Tibial artery (tissue), 4 donors: ENCODE data around the gene ZNF831.

Experiments used
- DNase-seq, 2 donors: peaks; one replicate each; pipeline ENCODE4 v3.0.0-alpha.2; 2019
- H3K27ac ChIP-seq, 2 donors: fragments of 200-600 bp; sonication (generic) in 1 of 2; 1 replicate in 1 of 2; 2 replicates in 1 of 2; pipeline ENCODE4 v1.5.1; 2018 to 2019; ENCODE audit warnings: mild to moderate bottlenecking in 1 of 2
- H3K27me3 ChIP-seq, 2 donors: fragments of 200-600 bp; sonication (generic) in 1 of 2; one replicate each; pipeline versions ENCODE4 v1.5.1 to v1.6.0; 2016 to 2019
- H3K36me3 ChIP-seq, 3 donors: fragments of 200-600 bp; sonication (generic) in 2 of 3; one replicate each; pipeline ENCODE4 v1.5.1; 2016 to 2019; ENCODE audit warnings: mild to moderate bottlenecking in 2 of 3
- H3K4me1 ChIP-seq, 4 donors: fragments of 200-600 bp; sonication (generic) in 2 of 4; 1 replicate in 3 of 4; 2 replicates in 1 of 4; pipeline ENCODE4 v1.5.1; 2016 to 2019
- H3K4me3 ChIP-seq, 2 donors: fragments of 200-600 bp; sonication (generic) in 1 of 2; 1 replicate in 1 of 2; 2 replicates in 1 of 2; pipeline ENCODE4 v1.5.1; 2018 to 2019; ENCODE audit warnings: mild to moderate bottlenecking in 2 of 2
- H3K9me3 ChIP-seq, 3 donors: fragments of 200-600 bp; sonication (generic) in 1 of 3; one replicate each; pipeline ENCODE4 v1.5.1; 2016 to 2019
- CTCF ChIP-seq, 2 experiments: fragments of 200-600 bp in 1 of 2; fragments of 450-650 bp in 1 of 2; IDR thresholded peaks; one replicate each; pipeline ENCODE4 v1.5.1; 2017 to 2019; ENCODE audit warnings: antibody characterized with exemption in 2 of 2, mild to moderate bottlenecking in 1 of 2, moderate library complexity in 1 of 2
- intact Hi-C: fragments of 100-400 bp; cut with DNase I; formaldehyde crosslinking; loops from one replicate; pipeline ENCODE4 v1.15.0; 2023; ENCODE audit warnings: low total_unique reads

ZNF831 gene

GRCh38 chr20:59295531-59295930, 131.9 kb downstream of the ZNF831 start:
- Histone ChIP-seq H3K36me3 (no peaks in the 10 kb centered on the region), H3K4me3 (no peak overlapping the region), H3K4me1 (peaks cover 0 to 7% (median 0%) of the 10 kb centered on the region in 4 donors), H3K27ac (no peak overlapping the region), H3K27me3 (peaks cover 0 to 30% of the 10 kb centered on the region in 2 donors), H3K9me3 (no peaks in the 10 kb centered on the region)
- intact Hi-C loops = no loop called here
- no peak for DNase-seq
- TF ChIP-seq CTCF (IDR thresholded peaks at IDR 0.05) = no peak

- no peaks in the 10 kb centered on the region for H3K36me3 ChIP-seq
- peaks cover 0 to 46% of the 10 kb centered on the region in 2 donors for H3K27me3 ChIP-seq
- no peak for DNase-seq
- intact Hi-C loops = no loop called here
- no peaks in the 10 kb centered on the region for H3K9me3 ChIP-seq
- no peak for TF ChIP-seq CTCF (IDR thresholded peaks at IDR 0.05)
- H3K4me3 ChIP-seq = no peak overlapping the region
- H3K4me1 ChIP-seq = peaks cover 0 to 8% (median 0%) of the 10 kb centered on the region in 4 donors
- no peak overlapping the region for H3K27ac ChIP-seq
Observed at GRCh38 chr20:59297686-59298085, 134.1 kb downstream of the ZNF831 start.

GRCh38 chr20:59299945-59300332, 136.3 kb downstream of the ZNF831 start:
- TF ChIP-seq CTCF (IDR thresholded peaks at IDR 0.05) = no peak
- intact Hi-C loops = no loop called here
- H3K27ac ChIP-seq = no peak overlapping the region
- DNase-seq = no peak
- no peaks in the 10 kb centered on the region for H3K36me3 ChIP-seq
- H3K4me3 ChIP-seq = no peak overlapping the region
- peaks cover 0 to 47% of the 10 kb centered on the region in 2 donors for H3K27me3 ChIP-seq
- peaks cover 0 to 8% (median 0%) of the 10 kb centered on the region in 4 donors for H3K4me1 ChIP-seq
- H3K9me3 ChIP-seq = no peaks in the 10 kb centered on the region

GRCh38 chr20:59300333-59301081, 136.9 kb downstream of the ZNF831 start, which contains the start of gene EDN3:
TSS of gene EDN3 (plus strand) at chr20:59300611. CDS start at chr20:59300813, 202 bp downstream.
- peaks cover 0 to 46% of the 10 kb centered on the region in 2 donors for H3K27me3 ChIP-seq
- TF ChIP-seq CTCF (IDR thresholded peaks at IDR 0.05) = no peak
- H3K36me3 ChIP-seq = no peaks in the 10 kb centered on the region
- no peaks in the 10 kb centered on the region for H3K9me3 ChIP-seq
- H3K27ac ChIP-seq = no peak within 1 kb of the TSS
- intact Hi-C loops = no loop called here
- DNase-seq = no peak
- no peak within 1 kb of the TSS for H3K4me3 ChIP-seq
- peaks cover 0 to 8% (median 0%) of the 10 kb centered on the region in 4 donors for H3K4me1 ChIP-seq

GRCh38 chr20:59301343-59302007, 137.9 kb downstream of the ZNF831 start:
- peaks cover 0 to 8% (median 0%) of the 10 kb centered on the region in 4 donors for H3K4me1 ChIP-seq
- H3K36me3 ChIP-seq = no peaks in the 10 kb centered on the region
- H3K9me3 ChIP-seq = no peaks in the 10 kb centered on the region
- no peak overlapping the region for H3K27ac ChIP-seq
- H3K4me3 ChIP-seq = no peak overlapping the region
- no peak for DNase-seq
- intact Hi-C loops = no loop called here
- TF ChIP-seq CTCF (IDR thresholded peaks at IDR 0.05) = no peak
- H3K27me3 ChIP-seq = peaks cover 0 to 42% of the 10 kb centered on the region in 2 donors
